ENCODE results near the gene MAN1C1.
"Not testable (repeated sequence)": the region's sequence is repeated elsewhere in the genome, so short reads cannot be mapped to it uniquely, and the experiment has no call there.

The MAN1C1 gene

DNA sequence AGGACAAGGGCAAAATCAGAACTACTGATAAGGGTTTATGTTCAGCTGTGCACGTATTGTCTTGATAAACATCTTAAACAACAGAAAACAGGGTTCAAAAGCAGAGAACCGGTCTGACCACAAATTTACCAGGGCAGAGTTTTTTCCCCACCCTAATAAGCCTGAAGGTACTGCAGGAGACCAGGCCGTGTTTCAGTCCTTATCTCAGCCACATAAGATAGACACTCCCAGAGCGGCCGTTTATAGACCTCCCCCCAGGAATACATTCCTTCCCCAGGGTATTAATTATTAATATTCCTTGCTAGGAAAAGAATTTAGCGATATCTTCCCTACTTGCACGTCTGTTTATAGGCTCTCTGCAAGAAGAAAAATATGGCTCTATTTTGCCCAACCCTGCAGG is 19.6 kb downstream of the MAN1C1 start:
- not testable (repeated sequence) for DNase-seq (ENCODE audit: low read depth)

DNA sequence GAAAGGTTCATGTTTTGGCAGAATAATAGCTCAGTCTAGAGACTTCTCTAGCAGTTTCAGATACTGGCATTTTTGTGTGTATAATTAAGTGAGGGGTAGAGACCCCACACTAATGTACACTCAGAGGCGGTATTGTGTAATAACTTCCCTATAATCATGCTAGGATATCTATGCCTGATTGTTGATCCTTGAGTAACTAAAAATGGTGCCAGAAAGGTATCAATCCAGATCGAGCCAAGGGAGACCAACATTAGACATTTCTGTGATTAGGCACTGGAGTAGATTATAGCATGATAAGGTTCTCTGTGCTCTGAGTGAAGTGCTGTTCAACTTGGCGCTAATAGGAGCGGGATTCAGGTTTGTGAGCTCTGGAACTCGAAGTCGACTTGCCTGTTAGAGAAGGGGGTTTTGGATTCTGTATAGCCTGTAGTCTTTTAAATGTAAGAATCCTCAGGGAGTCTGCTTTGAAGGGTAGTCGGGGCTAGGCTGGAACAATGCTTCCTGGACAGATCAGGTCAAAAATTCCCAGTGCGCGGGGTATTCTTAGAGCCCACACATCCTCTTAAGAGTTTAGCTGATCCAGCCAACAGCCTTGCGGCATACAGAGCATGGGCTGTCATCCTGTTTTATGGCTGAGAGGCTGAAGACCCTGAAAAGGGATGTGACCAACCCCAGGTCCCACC is 24.2 kb downstream of the MAN1C1 start:
- DNase-seq (ENCODE audit: low read depth): no peak

DNA sequence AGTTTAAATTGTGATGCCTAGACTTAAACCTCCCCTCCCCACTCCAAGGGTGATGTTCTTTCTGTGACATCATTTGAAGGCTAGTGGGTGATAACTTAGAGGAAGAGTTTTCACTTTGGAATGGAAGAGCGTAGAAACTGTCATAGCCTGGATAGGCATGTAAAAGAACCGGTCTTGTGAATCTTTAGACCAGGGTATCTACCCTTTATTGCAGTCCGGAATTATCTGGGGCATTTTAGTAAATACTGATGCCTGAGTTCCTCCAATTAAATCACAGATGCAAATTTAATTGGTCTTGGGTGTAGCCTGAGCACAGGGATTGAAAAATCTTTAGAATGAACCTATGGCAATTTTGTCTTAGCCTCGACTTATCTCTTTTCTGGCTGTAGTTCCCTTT is 24.7 kb downstream of the MAN1C1 start:
- no peak for DNase-seq (ENCODE audit: low read depth)

DNA sequence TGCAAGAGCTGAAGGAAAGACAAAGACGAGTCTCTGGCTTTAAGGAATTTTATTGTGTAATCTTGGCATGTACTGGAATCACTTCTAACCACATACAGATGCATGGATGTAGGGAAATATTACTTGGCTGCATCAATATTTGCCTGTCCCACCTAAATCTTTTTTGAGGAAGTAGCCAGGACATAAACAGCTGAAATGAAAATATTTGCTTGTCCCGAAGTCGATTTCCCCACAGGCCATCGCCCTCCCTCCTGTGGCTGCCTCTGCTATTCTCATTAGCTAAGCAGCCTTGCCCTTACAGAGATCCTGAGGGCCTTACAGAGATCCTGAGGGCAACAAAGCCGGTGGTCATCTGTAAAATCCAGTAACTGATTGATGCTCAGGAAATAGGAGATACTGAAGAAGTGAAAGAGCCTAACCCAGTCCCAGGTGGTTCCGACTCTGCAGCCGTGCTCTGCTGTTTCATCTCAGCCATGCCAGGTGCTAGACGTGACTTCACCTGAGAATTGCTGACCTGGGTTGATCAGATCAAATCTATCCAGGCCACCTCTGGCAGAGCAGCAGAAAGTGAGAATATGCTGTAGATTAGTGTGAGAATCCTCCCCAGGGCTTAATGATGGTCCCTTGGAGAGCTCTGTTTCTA is 25.5 kb downstream of the MAN1C1 start:
- DNase-seq (ENCODE audit: low read depth): peak; percentile 50

DNA sequence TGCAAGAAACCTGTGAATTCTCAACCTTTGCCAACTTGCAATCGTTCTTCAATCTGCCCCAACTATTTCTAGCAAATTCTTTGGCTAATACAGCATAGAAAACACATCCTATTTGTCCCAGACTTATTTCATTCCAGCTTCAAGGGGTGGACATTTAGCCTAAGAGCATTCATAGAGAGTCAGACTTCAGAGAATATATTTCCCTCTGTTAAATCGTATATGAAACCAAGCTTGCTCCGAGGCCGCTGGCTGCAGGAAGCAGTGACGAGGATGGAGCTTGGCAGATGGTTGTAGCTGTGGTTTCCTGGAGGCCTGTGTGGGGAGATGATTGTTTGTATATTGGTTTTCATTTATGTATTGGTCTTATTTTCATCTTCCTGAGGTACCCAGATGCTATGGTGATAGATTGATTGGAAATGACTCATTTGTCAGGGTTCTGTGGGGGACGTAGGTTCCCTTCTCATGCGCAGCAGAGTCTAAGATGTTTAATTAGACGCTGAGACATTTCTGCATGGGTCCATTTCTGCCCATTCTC is 26.1 kb downstream of the MAN1C1 start:
- DNase-seq (ENCODE audit: low read depth): no peak

DNA sequence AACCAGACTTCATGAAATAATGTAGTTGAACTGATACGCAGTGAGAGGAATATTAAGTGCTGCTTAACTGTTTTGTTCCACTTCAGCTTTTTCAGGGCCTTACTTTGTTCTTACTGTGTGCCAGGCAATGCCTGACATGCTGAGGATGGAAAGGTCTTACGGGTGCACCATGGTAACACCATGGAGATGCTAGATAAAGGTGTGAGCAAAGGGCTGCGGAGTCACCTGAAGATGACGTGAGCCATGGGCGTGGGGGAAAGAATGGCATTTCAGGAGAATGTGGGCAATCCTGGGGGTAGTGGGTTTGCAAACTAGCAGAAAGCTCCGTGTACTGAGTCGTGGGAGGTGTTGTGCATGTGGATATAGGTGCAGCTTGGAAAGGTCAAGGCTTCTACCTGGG is 27.3 kb downstream of the MAN1C1 start:
- no peak for DNase-seq (ENCODE audit: low read depth)

DNA sequence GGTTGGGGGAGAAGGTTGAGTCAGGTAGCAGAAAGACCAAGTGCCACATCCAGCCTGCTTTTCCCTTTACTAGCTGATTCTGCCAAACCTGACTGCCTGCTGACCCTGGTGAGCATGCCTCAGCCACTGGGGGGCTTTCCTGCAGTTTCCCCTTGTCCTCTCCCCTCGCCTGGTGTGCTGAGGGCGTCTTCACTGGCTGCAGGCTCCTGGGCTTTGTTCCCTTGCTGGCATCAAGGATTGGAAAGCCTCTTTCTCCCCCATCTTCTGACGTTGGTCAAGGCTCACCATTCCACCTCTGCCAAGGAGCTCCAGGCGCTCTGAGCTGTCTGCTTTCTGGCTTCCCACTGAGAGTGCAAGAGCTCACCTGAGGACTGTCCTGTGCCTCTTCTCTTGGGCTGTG is 28.4 kb downstream of the MAN1C1 start:
- DNase-seq (ENCODE audit: low read depth): no peak

DNA sequence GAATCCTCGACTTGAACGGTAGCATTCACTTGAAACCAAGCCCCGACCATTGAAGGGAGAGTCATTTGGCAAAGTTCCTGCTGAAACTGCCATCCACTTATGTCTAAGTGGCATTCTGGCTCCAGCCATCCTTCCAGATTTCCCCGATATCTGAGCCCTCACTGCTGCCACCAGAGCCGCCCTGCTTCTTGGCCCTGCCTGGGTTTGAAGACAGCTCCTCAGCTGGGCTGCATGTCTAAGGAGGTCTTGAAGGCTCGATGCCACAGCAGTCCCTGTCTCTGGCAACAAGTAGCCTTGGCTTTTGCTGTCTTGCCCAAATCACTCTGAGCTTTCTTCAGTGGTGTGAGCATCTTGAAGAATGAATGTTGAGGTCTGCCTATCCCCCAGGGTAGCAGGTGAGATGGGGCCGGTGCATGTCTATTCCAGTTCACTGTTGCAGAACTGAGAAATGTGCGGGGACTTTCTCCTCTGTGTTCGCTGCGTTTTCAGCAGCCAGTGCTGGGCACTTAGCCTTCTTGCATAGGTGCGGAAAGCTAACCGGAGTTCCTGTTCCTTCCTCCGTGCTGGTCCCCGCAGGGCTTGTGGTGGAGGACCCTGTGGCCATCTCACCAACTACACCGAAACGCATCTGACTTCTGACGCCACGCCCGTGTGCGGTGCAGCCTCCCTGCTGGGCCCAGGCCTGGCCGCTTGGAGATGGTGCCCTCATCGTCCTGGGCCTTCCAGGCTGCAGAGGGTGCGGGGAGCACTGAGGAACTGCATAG is 29.2 kb downstream of the MAN1C1 start:
- DNase-seq (ENCODE audit: low read depth): no peak

DNA sequence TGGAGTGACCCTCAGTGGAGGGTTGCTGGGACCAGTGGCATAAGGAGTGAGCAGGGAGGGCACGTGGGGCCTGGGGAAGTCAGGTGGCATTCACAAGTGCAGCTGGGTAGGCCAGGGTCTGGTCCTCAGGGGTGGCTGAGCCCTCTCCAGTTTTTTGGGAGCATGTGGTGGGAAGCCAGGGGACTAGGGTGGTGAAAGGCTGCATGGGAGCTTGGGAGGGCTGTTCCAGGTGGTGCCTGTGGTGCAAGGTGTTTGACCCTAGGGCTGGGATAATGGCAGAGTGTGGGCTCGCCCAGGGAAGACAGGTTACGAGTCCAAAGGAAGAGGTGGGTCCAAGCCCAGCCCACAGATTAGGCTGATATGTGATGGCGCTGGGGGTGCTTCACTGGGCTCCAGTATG is 30.5 kb downstream of the MAN1C1 start:
- no peak for DNase-seq (ENCODE audit: low read depth)

DNA sequence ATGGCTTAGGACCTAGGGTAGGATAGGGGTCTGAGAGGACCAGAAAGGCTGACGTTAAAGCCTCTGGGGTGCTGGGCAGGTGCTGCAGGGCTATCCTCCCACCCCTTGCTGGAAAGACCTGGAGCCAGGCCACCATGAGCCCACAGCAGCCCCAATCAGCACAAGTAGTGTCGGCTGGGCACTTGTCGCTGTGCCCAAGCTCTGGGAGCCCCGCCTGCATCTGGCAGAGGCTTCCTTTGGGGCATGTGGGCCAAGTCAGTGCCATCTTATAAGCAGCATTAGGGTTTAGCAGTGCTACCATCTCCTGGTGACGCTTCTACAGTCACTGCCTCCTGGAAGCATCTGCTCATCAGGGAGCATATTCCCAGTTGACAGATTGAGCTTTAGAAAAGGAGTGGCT is 31.3 kb downstream of the MAN1C1 start:
- no peak for DNase-seq (ENCODE audit: low read depth)

DNA sequence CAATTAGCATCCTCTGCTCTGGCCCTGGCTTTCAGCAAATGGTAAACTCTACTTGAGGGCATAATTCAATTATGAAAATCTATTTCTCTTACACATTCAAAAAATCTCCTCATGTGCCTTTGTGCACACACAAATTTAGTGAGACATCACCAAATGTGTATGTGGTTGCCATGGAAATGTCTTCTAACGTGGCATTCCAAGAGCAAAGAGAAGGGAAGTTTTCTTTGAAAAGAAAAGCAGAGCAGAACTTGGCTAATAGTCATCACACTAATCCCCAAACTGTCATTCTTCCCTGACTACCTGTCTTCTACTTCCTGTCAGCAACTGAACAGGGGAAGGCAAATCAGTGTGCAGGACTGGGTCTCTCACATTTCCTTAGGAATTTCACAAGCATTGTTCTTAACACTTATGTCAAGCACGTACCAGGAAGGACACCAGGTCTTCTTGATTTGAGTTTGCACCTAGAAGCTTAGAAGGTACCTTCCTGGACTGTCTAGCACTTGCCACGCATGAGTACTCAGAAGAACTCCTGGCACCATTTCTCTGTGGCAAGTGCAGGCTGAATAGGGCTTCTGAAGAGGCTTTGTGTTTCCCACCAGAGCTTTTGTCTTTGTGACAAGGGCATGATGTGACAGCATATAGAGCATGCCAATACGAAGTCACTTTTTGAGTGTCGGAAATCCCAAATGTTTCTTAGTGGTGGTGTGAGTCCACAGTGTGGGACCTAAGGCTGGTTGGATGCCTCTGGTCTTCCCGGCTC is 32.3 kb downstream of the MAN1C1 start:
- no peak for DNase-seq (ENCODE audit: low read depth)

DNA sequence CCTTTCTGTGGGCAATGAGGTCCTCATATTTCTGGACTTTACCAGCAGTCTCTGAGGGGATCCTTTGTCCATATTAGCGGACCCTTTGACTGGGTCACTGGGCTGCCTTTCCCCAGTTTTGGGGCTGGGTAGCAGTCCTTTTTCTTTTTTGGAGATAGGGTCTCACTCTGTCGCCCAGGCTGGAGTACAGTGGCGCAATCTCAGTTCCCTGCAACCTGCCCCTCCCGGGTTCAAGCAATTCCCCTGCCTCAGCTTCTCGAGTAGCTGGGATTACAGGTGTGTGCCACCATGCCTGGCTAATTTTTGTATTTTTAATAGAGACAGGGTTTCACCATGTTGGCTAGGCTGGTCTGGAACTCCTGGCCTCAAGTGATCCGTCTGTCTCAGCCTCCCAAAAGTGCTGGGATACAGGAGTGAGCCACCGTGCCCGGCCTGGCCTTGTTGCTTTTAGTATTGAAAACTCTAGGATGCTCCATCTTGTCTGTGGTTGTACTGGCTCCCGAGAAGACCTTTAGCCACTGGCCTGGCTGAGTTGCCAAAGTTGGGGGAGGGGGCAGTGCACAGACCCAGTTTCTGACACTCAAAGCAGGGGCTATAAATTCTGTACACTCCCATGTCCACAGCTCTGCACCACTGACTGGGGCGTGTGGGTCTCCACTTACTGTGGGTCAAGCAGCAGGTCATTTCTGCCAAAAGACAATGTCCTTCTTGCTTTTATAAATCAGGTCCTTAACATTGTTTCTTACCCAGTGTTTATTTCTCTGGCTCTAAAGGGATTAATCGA is 33.1 kb downstream of the MAN1C1 start:
- no peak for DNase-seq (ENCODE audit: low read depth)

DNA sequence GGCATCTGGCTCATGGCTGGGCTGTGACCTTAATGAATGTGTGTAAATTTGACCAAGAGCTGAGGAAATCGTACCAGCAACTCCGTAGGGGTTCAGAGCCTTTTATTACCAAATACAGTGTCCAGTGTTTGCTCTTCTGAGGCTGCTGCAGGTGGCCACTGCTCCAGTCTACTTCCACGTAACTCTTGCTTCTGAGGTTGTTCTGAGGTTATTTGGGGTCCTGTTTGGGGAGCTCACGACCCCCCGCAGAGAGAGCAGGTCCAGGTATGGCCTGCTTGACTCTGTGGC is 33.6 kb downstream of the MAN1C1 start:
- no peak for DNase-seq (ENCODE audit: low read depth)

DNA sequence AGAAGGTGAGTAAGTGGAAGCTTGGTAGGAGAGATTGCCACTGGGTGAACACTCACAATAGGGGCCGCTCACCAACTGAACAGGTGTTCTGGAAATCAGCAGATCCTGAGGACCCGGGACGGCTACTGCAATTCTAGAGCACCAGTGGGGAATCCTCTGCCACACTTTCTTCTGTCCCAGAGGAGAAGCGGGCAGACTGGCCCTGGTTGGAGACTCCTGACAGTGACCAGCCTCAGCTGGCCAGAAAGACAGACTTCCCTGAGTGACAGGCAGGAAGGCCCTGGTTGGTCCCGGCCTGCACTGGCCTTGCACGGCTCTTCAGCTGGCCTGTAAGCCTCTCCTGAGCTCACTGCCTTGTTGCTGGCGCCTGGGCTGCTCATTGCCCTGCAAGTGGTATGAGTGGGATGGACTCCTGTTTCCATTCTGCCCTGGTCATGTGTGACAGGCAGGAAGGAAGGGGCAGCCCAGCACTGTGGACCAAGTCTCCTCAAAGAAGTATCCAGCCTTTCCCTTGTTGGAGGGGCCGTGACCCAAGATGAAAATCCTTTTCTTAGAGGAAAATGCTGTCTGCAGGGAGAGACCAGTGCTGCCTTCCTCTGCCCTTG is 34.5 kb downstream of the MAN1C1 start:
- DNase-seq (ENCODE audit: low read depth): no peak

DNA sequence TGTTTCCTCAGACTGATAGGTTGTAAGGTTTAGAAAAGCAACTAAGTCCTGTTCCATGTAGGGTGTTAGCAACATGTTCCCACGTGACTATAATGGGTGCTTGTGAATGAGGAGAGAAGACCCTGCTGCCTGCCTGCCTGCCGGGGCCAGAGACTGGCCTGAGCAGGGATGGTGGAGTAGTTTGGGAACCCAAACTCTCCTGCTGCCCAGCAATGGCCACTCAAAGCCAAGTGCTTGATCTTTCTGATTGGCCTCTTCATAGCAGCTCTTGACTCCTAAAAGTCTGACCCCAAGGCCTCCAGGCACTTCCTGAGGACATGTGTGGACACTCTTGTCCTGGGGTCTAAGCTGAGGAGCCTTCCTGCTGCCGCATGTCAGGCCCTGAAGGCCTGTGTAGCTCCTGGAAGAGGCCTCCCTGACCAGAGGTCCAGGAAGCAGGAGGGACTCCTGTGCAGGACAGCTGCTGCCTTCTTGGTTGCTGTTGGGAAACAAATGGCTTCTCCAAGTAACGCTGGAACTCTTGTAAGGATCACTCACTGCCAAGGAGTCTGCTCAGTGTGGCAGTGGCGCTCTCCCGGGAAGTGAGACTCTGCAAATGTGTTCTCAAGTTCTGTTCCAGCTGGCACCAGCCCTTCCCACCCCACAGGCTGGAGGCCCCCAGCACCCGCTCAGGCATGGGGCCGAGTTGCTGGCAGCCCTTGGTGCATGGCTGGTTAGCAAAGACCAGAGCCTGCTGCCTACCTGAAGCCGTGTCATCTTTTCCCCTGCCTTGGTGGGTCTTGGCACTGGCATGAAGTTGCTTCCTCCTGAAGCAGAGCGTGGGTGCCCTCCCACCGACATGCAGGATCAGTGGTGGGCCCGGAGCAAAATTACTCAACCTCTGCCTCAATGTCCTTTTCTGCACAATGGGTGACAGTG is 35.5 kb downstream of the MAN1C1 start:
- no peak for DNase-seq (ENCODE audit: low read depth)

DNA sequence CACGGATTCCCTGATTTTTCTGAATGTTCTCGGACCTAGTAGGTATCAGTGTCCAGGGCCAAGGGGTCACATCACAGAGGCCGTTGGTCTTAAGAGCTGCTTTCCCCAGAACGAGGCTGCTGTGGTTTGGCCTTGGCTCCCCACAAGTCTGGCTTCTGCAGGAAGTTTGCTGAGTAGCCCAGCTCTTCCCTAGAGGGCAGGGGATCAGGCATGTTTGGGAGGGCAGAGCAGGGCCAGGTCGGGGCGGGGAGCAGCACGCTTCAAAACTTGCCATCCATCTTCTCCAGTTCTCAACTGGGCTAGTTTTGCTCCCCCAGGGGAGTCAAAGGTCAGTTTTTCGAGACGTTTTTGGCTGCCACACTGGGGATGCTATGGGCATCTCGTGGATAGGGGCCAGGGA is 37.0 kb downstream of the MAN1C1 start:
- no peak for DNase-seq (ENCODE audit: low read depth)

DNA sequence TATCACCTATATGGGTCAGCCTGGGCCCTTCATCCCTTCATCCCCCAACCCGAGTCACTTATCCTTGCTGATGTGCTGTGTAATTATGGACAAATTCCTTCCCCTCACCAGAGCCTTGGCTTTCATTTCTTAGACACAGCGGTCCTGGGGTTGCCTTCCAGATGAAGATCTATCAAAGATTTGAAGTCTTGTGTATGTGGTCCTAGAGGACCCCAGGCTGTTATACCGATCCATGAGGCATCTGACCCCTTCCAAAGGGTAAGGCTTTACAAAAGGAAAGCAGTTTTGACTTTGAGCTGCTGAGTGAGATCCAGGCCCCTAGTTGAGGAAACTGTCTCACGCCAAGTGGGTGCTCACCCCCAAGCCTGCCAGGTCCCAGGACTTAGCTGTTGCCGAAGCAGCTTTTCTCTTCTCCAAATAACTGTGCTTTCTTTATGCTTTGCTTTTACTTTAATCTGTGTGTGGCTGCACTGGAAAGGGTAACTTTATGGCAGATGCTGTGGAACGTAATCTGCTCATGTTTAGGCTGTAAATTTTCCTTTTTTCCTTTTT is 37.6 kb downstream of the MAN1C1 start:
- no peak for DNase-seq (ENCODE audit: low read depth)

DNA sequence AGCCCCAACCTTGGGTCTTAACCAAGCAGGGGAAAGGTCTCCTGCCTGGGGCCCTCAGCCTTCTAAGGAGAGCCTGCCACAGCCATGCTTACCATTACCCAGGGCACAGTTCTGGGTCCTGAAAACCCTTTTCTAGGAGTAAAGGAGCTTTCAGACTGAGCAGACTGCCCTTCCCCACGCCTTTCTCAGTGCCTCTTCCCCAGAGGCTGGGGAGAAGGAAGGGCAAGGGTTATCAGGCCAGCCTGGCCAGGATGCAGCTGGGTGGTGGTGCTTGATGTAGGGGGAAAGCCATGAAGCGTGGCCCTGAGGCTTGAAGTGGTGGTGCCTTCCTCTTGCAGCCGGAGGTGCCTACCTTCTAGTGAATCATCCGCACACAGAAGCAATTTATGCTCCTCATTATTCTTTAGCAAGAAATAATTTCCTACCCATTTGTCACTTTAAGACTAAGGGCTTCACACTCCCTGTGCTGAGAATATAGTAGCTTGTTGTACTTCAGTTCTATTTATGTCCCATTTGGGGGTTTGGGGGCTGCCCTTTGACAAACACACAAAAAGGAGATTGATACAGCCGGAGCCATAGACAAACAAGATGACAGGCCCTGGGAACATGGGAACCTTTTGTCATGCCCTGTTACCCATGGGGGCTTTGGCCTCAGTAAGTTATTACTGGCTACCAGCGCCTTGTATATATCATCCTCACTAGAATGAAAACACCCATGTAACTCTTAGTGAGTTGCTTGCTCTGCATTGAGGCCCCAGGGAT is 40.7 kb downstream of the MAN1C1 start:
- DNase-seq (ENCODE audit: low read depth): no peak

Measured in GM04504 (cell line).